T-helper 2 cell treated with Interferon-gamma antibody and Interleukin-4, amounts not matched to agents 100 ng/mL and 5 ng/mL, for 36 hours (primary cell): Measurements from ENCODE around the gene ASF1B. TPM values are rescaled to one million over a fixed set of nuclear protein-coding genes. Genes with fewer than 3 reads are reported as not detected.

Experiments used
- intact Hi-C: fragments of 100-400 bp; cut with micrococcal nuclease; formaldehyde crosslinking; loops from one replicate; pipeline ENCODE4 v1.15.1; 2023
- total RNA-seq: library from RNA; stranded (reverse); gene quantifications from 2 replicates; pipeline ENCODE4 v1.2.3, GENCODE V29; 2022

The ASF1B gene
- total RNA-seq, 1 donor from 2014 or later: 114 TPM

DNA sequence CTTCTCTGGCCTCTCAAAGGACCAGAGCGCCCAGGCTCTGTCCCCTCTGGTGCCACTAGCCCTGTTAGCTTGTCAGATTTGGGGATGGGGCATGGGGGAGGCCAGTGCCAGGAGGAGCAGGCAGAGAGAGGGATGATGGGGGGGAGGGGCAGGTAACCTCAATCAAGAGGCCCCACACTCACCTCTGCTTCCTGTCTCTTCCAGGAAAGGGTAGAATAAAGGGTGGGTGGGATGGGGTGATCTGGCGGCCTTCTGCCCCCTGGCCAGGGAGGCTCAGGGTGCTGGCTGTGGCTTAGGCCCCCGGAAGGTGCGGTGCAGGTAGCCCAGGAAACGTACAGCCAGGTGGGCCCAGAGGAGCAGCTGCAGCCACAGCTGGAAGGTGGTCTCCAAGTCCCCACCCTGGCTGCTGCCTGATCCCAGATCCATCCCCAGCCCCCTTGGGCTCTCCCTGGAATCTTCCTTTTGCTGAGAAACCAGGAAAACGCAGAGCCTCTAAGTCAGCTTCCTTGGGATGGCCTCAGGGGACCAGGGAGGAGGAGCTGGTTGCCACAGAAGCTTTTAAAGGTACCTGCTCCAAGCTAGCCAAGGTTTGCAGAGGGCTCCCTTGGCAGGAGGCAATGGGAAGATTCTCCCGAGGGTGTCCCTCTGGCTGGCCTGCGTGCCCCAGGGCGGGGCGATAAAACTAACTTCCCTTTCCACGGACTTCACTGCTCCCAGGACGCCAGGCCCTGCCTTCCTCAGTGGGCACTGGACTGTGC is 24.2 kb downstream of the ASF1B start:
- intact Hi-C loops: no loop called here

DNA sequence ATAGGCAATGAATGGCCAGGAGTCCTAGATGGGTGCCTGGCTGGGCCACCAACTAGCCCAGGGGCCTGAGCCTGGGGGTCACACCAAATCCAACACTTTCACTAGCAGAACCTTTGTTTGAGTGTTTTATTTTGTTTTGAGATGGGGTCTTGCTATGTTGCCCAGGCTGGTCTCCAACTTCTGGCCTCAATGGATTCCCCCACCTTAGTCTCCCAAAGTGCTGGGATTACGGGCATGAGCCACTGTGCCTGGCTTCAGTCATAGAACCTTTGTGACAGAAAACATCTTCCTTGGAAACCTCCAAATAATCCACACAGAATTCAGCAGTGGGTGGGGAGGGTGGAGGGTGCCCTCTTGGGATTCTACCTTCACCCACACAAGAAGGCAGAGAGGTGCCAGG is 24.9 kb downstream of the ASF1B start:
- intact Hi-C loops: no loop called here

DNA sequence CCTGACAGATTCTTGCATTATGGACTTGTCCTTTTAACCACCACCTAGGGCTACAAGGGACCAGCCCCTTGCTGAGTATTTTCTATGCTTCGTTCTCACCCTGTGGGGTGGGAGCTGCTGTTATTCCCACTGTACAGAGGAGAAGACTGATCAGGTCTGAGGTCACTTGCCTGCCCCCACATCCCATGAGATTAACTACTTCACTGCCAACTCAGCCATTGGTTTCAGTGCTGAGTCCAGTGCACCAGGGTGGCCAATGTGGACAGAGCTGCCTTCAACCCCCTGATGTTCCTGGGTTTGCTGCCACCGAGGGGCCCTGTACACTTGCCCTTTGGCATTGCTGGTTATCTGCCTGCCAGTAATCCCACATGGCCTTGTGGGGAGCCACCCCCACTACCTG is 25.7 kb downstream of the ASF1B start:
- intact Hi-C loops: no loop called here

DNA sequence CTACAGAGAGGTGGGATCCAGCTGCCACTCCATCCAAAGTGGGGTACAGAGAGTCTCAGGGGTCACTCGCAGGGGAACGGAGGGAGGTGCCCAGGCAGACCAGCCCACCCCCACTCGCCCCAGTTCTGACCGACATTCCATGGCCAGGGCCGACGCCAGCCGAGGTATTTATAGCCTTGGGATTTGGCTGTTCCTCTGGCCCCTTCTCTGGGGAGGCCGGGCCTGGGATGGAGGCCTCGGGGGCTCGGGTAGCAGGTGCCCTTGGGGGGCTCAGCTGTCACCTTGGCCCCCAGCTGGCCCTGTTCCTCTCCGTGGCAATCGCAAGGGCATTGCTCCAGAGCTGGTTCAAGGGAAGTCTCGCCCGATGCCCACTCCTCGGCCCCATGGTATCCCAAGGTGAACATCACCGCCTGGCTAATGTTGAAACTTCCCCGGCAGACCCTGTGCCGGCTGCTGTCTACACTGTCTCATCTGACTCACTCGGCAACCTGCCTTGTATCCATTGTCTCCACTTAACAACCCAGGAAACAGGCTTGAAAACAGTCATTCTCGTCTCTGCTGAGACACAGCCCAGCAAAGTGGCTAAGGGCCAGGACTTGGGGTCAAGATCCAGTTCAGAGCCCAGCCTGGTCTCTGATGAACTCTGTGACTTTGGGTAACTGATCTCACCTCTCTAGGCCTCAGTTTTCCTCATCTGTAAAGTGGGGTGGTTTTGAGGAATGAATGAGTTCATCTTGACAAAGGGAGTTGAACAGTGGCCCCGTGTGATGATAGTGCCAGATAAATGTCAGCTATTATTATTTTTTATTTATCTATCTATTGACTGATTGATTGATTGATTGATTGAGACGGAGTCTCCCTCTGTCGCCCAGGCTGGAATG is 28.6 kb downstream of the ASF1B start:
- intact Hi-C loops: no loop called here

DNA sequence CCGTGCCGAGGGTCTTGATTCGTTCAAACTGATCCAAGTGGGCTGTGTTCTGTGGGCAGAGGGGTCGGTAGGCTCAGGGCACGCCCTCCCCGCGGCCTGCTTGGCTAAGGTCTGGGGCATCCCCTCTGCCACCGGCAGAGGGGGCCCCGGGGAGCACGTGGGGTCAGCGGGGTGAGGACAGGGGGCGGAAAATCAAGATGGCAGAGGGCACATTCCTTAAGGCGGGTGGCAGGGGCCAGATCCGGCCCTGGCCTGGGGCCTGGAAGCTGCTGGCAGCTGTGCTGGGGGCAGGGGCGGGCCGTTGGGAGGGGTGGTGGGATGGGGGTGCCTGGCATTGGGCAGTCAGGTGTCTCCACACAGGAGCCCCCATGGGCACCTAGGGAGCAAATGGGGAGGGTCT is 29.5 kb downstream of the ASF1B start:
- intact Hi-C loops: no loop called here

DNA sequence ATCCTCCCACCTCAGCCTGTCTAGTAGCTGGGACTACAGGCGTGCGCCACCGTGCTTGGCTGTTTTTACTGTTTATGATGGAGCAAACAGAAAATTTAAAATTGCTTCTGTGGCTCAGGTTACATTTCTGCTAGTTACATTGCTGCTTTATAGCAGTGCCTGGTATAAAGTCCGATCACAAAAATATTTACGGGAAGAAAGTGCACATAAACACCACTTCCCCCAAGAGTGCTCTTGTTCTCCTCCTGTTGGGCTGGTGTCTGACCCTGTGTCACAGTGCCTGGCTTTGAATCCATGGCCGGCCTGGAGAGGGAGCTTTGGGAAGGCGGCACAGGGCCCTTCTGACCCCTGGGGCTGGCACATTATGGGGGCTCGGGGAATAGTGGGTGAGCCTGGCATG is 30.7 kb downstream of the ASF1B start:
- intact Hi-C loops: no loop called here

DNA sequence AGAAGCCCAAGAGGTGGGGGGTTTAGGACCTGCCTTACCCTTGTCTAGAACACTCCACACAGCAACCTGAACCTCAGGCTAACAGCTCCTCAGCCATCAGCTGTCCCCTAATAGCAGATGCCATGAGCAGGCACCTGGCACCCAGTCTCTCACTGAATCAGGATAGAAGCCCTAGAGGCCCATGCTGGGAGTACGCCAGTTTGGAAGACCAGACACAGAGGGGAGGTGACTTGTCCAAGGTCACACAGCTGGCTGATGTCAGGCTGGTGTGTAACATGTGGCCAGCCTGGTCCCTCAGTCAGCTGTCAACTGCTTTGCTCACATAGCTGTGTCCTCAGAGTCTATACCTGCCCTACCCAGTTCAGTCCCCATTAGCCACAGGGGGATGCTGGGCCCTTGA is 33.1 kb downstream of the ASF1B start:
- intact Hi-C loops: no loop called here

DNA sequence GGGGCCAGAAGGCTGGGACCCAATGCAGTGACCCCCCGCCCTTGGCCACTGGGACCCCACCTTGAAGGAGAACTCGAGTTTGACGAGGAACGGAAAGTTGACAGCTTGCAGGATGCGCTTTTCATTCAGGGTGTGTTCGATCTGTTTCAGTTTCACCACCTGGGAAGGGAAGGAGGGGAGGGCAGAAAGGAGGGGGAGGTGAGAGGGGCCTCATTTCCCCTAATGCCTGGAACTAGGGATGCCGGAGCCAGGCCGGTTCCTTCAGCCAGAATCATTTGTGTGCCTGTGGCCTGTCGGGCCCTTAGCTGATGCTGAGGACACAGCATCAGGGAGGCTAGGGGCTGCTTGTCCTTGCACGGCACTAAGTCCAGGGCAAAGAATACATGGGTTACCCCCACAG is 33.6 kb downstream of the ASF1B start:
- intact Hi-C loops: no loop called here

DNA sequence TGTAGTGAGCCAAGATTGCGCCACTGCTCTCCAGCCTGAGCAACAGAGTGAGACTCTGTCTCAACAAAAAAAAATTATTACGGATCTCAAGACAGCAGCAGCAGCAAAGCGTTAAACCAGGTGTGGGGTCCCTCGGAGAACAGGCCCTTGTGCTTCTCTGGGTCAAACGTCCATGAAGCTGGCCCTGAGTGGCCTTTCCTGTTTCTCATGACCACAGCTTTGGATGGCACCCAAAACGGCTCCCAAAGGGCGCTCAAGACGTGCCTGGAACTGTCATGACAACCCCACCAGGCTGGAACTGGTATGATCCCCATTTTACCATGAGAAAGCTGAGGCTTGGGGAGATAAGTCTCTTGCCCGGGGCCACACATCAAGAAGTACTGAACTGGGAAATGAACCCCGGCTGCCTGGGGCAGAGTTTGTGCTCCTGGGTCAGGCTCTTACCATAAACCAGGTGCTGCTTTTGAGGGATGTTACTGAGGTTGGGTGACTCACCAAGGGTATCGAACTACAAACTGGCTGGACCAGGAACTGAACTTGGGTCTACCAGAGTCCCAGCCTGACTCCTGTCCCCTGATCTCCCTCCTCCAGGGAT is 34.2 kb downstream of the ASF1B start:
- intact Hi-C loops: no loop called here

DNA sequence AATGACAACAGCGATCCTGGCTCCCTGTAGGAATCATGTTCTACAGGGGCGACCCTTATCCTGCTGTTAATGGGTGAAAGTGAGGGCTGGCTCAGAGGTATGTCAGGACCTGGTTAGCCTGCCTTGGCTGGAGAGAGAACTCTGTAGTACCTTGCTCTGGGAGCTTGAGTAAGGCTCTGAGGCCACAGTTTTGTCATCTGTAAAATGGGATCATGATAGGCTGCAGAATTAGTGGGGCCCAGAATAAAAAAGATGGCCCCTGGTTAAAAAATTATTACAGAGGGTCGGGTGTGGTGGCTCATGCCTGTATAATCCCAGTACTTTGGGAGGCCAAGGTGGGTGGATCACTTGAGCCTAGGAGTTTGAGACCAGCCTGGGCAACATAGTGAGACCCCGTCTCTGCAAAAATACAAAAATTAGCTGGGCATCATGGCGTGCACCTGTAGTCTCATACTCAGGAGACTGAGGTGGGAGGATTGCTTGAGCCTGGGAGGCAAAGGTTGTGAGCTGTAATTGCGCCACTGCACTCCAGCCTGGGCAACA is 35.3 kb downstream of the ASF1B start:
- intact Hi-C loops: no loop called here

DNA sequence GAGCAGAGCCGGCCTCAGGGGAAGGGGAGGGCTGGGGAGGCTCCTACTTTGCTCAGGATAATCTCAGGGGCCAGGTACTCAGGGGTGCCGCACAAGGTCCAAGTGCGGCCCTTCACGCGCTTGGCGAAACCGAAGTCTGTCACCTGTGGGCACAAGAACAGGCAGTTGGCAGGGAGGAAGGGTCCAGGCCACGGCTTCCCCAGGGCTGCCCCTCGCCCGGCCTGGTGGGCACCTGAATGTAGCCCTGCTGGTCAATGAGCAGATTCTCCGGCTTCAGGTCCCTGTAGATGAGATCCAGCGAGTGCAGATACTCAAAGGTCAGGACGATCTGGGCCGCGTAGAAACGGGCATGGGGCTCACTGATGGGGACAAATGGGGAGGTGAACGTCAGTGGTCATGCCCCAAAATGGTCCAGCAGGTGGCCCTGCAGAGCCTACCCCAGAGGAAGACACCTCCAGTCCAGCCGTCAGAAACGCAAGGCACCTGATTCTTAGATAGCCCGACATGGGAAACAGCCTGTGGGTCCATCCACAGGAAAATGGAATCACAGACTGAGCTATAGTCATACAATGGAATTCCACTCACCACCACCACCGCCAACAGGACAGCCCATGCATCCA is 38.7 kb downstream of the ASF1B start:
- intact Hi-C loops: no loop called here

DNA sequence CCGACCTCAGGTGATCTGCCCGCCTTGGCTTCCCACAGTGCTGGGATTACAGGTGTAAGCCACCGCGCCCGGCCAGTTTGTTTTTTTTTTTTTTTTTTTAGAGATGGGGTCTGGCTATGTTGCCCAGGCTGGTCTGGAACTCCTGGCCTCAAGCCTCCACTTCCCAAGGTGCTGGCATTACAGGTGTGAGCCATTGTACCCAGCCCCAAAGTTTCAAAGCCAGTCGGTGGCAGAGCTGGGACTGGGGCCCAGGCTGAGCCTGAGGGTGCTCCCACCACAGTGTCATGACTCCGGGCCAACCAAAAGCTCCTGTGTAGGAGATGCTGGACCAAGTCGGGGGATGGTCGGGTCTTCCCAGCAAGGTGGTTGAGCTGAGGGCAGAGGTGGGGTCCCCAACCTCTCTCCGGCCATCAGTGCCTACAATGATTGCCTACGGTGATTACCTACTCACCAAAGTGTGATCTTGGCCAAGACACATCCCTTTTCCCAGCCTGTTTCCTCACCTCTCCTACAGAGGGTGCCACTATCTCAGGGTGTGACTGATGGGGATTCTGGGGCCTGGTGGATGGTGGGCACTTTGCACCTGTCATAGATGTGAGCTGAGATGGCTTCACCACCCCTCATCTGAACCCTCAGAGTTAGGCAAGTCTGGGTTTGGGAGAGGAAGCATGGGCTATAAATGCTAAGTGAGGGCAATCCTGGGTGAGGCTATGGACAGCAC is 40.0 kb downstream of the ASF1B start:
- intact Hi-C loops: no loop called here

DNA sequence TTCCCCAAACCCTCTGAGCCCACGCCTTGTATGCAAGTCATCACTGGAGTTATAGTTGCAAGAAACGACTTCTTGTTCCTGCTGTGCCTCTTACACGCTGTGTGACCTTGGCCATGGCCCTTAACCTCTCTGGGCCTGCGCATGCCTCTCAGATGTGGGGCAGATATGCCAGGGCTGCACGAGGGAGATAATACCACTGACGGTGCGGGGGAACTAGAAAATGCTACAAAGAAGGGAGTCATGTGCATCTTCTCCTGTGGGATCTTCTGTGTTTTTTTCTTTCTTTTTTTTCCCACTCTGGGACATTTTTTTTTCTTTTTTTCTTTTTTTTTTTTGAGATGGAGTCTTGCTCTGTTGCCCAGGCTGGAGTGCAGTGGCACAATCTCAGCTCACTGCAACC is 41.5 kb downstream of the ASF1B start:
- intact Hi-C loops: no loop called here

DNA sequence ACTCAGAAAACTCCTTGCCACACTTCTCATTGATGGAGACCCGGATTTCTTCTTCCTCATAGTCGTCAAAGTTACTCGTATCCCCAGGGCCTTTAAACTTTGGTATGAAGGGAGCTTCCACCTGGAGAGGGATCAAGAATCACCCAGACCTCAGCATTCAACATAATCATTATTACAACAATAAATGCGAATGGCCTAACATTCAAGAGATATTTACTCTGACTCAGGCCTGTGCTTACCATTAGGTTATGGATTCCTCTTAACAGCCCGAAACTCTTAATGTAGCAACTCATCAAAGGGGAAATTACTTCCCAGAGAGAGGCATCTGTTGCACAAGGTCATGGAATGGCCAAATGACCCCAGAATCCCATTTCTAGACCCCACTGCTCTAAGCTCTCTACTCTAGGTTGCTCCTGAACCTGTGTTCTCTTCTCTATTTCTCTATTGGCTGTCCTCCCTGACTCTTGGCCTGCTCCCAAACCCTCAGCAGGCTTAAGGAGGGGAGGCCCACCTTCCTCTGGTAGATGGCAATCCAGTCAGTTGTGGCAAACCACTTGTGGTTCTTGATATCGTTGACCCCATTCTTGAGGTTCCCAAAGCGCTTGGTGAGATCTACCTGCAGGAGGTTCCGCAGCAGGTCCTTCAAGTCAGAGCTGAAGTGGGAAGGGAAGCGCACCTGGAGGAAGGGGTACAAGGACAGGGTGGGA is 43.1 kb downstream of the ASF1B start:
- intact Hi-C loops: no loop called here

DNA sequence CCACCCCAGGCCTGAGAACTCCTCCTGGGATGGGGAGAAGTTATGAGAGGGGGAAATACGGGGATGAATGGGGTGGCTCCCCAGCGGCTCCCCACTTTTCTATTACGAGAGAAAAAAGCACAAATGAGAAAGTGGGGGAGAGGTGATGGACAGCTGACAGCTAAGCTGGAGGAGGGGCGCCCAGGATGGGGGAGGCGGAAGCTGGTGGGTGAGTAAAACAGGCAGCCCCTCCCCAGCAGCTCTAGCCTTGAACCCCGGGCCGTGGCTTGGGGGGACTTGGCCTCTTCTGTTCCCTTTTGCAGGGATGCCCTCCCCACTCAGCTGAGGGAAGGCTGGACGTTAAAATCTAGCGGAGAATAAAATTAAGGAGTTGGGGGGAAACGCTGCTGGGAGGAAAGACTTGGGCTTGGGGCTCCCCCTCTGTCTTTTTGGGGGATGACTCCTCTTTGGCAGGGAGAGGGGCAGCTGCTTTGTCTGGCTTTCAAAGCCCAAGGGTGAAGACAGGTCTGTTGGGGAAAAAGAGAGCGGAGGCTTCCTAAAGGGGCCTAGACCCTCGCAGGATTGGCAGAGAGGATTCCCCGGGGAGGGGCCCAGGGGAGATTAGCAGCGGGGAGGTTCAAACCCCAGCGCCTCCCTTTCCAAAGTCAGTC is 44.5 kb downstream of the ASF1B start:
- intact Hi-C loops: loop anchor here (1.0 kb wide), 3 partner anchors 11 to 44 kb away; partner anchors contain the start of genes ASF1B and PRKACA

DNA sequence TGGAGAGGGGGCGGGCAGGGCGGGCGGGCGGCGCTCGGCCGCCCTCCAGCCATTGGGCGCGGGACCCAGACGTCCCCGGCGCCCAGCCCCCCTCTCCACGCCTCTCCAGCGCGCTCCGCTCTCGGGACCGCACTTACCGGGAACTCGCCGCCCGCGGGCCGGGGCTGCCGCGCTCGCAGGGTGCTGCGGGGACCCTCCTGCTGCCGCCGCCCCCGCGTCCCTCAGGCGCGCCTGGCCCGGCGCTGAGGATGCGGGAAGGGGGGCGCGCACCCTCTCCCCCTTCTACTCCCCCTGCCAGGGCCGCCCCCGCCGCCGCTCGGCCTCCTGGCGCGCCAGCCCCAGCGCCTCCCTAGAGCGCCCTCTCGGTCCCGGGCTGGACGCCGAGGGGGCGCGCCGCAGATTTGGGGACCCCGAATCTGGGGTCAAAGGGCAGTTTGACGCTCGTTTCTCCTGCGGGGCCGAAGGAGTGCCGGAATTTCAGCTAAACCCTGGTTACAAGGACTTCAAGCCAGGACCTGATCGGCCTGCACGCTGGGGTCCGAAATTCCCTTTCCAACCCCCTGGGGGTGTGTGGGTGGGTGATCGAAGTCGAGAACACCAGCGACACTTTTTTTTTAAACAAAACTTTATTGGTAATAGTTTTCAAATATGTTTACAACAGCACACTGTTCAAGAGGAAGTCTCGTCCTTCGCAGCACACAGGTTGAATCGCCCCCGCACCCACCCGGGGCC is 45.1 kb downstream of the ASF1B start:
- intact Hi-C loops: loop anchor here (1.0 kb wide), 3 partner anchors 10 to 45 kb away; partner anchors contain the start of genes ASF1B and PRKACA

DNA sequence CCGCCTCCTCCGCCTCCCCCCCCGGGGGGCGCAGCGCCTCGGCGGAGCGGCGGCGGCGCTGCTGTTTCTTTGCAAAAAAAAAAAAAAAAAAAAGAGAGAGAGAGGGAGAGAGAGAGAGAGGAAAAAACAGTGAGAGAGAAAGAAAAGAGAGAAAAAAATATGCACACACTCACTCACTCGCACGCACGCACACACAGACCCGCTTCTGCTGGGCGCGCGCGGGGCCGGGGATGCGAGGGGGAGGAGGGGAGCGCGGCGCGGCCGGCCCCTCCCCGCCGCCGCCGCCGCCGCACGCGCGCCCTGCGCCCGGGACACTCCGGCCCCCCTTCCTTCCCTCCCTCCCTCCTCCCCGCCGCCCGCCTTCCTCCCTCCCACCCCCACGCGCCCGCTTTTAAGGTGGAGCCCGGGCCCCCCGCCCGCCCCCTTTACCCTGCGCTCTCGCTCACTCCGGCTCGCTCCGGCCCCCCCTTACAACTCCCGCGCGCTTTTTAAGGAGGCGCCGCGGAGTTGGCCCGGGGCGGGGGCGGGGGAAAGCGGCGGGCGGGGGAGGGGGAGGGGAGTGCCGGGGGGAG is 45.8 kb downstream of the ASF1B start, which contains the start of gene SAMD1:
Gene SAMD1, minus strand, starts transcription at position 243 of the 572 bp plus-strand sequence.
- intact Hi-C loops: loop anchor here (1.0 kb wide), 3 partner anchors 9 to 46 kb away; partner anchors contain the start of genes ASF1B and PRKACA
